Neural progenitor cell (in vitro differentiated cells): ENCODE measurements around the gene SLC44A5.

Experiments used
- CTCF ChIP-seq: fragments of 200-600 bp; sonication (generic); IDR thresholded peaks from 2 replicates; pipeline ENCODE4 v1.5.1; 2017; ENCODE audit warnings: antibody characterized with exemption, mild to moderate bottlenecking
- EZH2phosphoT487 ChIP-seq: fragments of 200-600 bp; sonication (generic); IDR thresholded peaks from 2 replicates; pipeline ENCODE4 v1.6.1; 2017; ENCODE audit warnings: antibody characterized with exemption

GRCh38 chr1:75317976-75318375 lies 292.9 kb downstream of the SLC44A5 start:
- TF ChIP-seq CTCF (no peak), EZH2phosphoT487 (no peak)
